Aorta (tissue), 5 donors: ENCODE data around the gene TMEM54. TPM values are rescaled to one million over a fixed set of nuclear protein-coding genes. Genes with fewer than 3 reads are reported as not detected.

Experiments
- ATAC-seq: fragments of 200-7000 bp; cut with Tn5 transposase; one replicate; pipeline ENCODE4 v1.9.1; 2022; ENCODE audit warnings: moderate library complexity; ENCODE audit not compliant: low FRiP score
- DNase-seq, 2 donors: peaks; one replicate each; pipeline ENCODE4 v3.0.0-alpha.2; 2020
- H3K27ac ChIP-seq, 2 donors: one replicate each; pipeline ENCODE4 v1.5.1; 2013; ENCODE audit warnings: low read length in 2 of 2, mild to moderate bottlenecking in 2 of 2, moderate library complexity in 2 of 2, control low read depth in 1 of 2, inconsistent platforms in 1 of 2, low read depth in 1 of 2
- H3K27me3 ChIP-seq, 2 donors: one replicate each; pipeline ENCODE4 v1.6.1; 2013; ENCODE audit warnings: control low read depth in 1 of 2, low read length in 1 of 2, mild to moderate bottlenecking in 1 of 2, moderate library complexity in 1 of 2; ENCODE audit not compliant: insufficient read depth in 2 of 2, control insufficient read depth in 1 of 2
- H3K36me3 ChIP-seq, 2 donors: one replicate each; pipeline ENCODE4 v1.6.1; 2013; ENCODE audit warnings: control low read depth in 1 of 2, low read length in 1 of 2, mild to moderate bottlenecking in 1 of 2; ENCODE audit not compliant: insufficient read depth in 2 of 2, control insufficient read depth in 1 of 2
- H3K4me1 ChIP-seq, 2 donors: one replicate each; pipeline ENCODE4 v1.6.1; 2013; ENCODE audit warnings: low read length in 2 of 2, control low read depth in 1 of 2, mild to moderate bottlenecking in 1 of 2, moderate library complexity in 1 of 2; ENCODE audit not compliant: insufficient read depth in 2 of 2, control insufficient read depth in 1 of 2
- H3K4me3 ChIP-seq, 2 donors: one replicate each; pipeline ENCODE4 v1.5.1; 2013; ENCODE audit warnings: low read length in 2 of 2, control low read depth in 1 of 2, mild to moderate bottlenecking in 1 of 2
- H3K9me3 ChIP-seq: one replicate; pipeline ENCODE4 v1.6.1; 2013; ENCODE audit warnings: mild to moderate bottlenecking, low read length; ENCODE audit not compliant: control insufficient read depth
- WGBS, 2 donors: extraction: QIAGEN DNeasy Blood & Tissue Kit; methylation state at CpG; one replicate each; pipeline ENCODE4 v1.1.7; 2013; 5-methylcytosine and 5-hydroxymethylcytosine counted together
- intact Hi-C, 2 donors: fragments of 100-400 bp; cut with DNase I; formaldehyde crosslinking; loops; one replicate each; pipeline versions ENCODE4 v1.14.2 to v1.15.0; 2022
- long read RNA-seq, 2 donors: library from polyadenylated mRNA; unstranded; transcript quantifications; one replicate each; pipeline ENCODE4 v2.0.0, GENCODE V29; 2020 to 2021
- polyA plus RNA-seq, 2 donors: library from polyadenylated mRNA; stranded (reverse); fragments of 200-250 nt; gene quantifications; one replicate each; pipeline ENCODE4 v1.2.3, GENCODE V29; 2013
- total RNA-seq, 2 donors: library from RNA; stranded (reverse); fragmentation: NEBNext Ultra II Directional; extraction: Animal tissue kit (Norgen Biotek cat#: 25700); gene quantifications; one replicate each; pipeline ENCODE4 v1.2.1, GENCODE V29; 2021
- donor health status: healthy with polysubstance abuse.
- donor health status: Bipolar disorder and iron deficiency.
- donor health status: DM: no; HTN: no; CAD: no.
- donor health status: DM: no; HTN: no; CAD: no.
- donor health status: DM: yes; HTN: yes; CAD: no.

The TMEM54 gene, protein sequence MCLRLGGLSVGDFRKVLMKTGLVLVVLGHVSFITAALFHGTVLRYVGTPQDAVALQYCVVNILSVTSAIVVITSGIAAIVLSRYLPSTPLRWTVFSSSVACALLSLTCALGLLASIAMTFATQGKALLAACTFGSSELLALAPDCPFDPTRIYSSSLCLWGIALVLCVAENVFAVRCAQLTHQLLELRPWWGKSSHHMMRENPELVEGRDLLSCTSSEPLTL
- total RNA-seq = 10 to 100 TPM; 21.1 to 23.8 TPM
- polyA plus RNA-seq = 10 to 100 TPM; 25.3 to 77.5 TPM
- long read RNA-seq, donor 1, partial matches to known transcripts = 0 of 4 reads
- long read RNA-seq, donor 1, other reads (novel, unspliced or antisense) = 0 of 4 reads
- long read RNA-seq, donor 2, transcript TMEM54-202 (6 exons, 999 nt) = major isoform, 19 of 24 reads
- long read RNA-seq, donor 2, partial matches to known transcripts = 4 of 24 reads
- long read RNA-seq, donor 2, other reads (novel, unspliced or antisense) = 1 of 24 reads

DNA sequence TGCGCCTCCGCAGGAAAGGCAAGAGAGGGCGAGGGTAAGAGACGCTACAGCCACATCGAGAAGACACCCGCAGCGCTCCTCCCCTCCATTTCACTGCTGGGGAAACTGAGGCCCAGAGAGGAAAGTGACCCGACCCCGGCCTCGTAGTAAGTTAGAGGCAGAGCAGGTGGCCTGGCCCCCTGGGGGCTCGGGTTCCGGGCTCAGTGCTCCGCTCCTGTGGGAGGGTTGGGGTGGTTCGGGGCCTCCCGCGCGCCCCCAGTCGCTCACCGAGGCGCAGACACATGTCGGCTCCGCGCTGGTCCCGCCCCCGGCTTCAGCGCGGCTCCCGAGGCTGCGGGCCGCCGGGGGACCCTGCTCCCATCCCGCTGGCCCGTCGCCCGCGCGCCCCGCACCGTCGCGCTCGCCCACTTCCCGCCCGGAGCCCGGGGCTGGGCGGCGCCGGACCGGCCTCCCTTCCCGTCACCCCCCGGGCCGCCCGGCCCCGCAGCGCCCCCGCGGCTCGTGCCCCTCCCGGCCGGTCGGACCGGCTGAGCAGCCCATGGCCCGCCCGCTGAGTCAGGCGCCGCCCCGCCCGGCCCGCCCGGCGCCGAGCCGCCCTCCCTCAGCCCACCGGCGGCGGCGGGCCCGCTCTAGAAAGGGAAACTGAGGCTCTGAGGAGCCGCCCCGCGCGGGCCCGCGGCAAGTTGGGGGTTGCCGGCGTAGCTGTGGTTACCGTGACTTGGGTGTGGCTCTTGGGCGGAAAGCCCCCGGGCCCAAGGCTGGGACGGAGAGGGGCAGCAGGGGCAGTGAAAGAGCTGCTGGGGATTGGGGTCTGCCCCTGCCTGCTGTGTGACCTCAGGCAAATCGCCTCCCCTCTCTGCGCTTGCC is at the start of gene TMEM54:
TMEM54 (minus strand) TSS at position 434 of the 867 bp plus-strand sequence; CDS start at position 283, 151 bp downstream.
- H3K27ac ChIP-seq = no peak within 1 kb of the TSS
- DNase-seq = peak; percentile 73 to 87
- H3K9me3 ChIP-seq = no peaks in the 10 kb centered on the region
- H3K4me1 ChIP-seq = no peaks in the 10 kb centered on the region
- ATAC-seq = peak; percentile 76
- no peaks in the 10 kb centered on the region for H3K36me3 ChIP-seq
- peak within 1 kb of the TSS; percentile 58 to 66 for H3K4me3 ChIP-seq
- intact Hi-C loops = no loop called here
- no peaks in the 10 kb centered on the region for H3K27me3 ChIP-seq
- whole genome bisulfite sequencing, 2 donors = 1 to 3% methylated on average over 35 to 92 of the region's 92 CpGs

DNA sequence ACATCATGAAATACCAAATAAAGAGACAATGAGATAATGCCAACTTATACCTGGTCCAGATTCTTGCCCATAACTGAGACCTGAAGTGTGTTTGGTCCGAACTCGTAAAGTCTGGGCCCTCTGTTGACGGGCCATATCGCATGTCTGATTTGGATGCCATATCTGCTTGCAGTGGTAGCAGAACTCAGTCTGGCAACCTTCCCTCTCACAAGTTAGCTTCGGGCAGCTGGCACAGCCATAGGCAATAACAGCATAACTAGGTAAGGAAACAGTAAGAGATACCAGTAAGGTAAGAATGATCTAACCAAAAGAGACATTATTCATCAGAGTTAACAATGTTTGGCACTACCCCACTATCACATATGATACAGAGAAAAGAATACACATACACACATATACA is 48.3 kb upstream of the TMEM54 start:
- no peak overlapping the region for H3K27ac ChIP-seq
- DNase-seq = no peak
- H3K9me3 ChIP-seq = no peaks in the 10 kb centered on the region
- 6 to 9% methylated on average over 5 of the region's 5 CpGs for WGBS, 2 donors
- peaks cover 5 to 10% of the 10 kb centered on the region in 2 donors for H3K4me1 ChIP-seq
- ATAC-seq = no peak
- no peaks in the 10 kb centered on the region for H3K36me3 ChIP-seq
- intact Hi-C loops = loop anchor here in 1 of 2 donors (5.0 kb wide), 1 partner anchor 38 kb away; no protein-coding TSS in a partner anchor
- no peaks in the 10 kb centered on the region for H3K27me3 ChIP-seq
- H3K4me3 ChIP-seq = no peak overlapping the region

DNA sequence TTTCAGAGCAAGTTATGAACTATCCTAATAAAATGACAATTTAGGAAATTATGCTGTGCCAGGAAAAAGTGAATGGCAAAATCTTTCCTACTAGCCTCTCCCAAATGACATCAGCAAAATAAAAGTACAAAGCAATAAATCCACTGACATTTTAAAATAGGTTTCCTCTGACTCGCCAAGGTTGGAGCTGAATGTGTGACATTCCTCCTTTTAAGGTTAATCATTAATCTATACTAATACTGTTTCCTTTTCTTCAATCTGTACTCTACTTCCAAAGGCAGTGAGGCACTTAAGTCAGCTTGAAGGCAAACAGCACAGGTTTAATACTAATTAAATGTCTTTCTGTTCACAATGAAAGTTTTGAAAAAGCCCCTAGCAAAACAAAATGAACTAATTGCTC is 47.7 kb upstream of the TMEM54 start:
- WGBS, 2 donors = 4 to 6% methylated on average over 1 of the region's 1 CpG
- peaks cover 0 to 3% of the 10 kb centered on the region in 2 donors for H3K36me3 ChIP-seq
- H3K27ac ChIP-seq = no peak overlapping the region
- H3K9me3 ChIP-seq = no peaks in the 10 kb centered on the region
- ATAC-seq (peak; percentile 52), DNase-seq (no peak)
- intact Hi-C loops = loop anchor here in 1 of 2 donors (5.0 kb wide), 1 partner anchor 38 kb away; no protein-coding TSS in a partner anchor
- peaks cover 6 to 10% of the 10 kb centered on the region in 2 donors for H3K4me1 ChIP-seq
- no peaks in the 10 kb centered on the region for H3K27me3 ChIP-seq
- no peak overlapping the region for H3K4me3 ChIP-seq

DNA sequence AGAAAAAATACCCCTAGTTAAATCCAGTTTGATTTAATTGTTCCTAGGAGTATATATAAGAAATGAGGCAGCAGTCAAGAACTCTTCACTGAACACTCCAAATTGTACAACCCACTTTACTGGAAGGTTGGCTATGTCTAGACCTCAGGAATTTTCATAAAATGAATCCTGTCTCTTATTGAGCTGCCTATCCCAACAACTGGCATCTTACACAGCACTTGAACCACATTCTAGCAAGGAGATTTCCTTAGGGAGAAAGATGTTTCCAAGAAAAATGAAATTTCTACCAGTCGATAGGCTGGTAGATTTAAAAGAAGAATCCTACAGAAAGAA is 47.2 kb upstream of the TMEM54 start:
- no peaks in the 10 kb centered on the region for H3K9me3 ChIP-seq
- no peak overlapping the region for H3K4me3 ChIP-seq
- no peak for ATAC-seq
- DNase-seq = no peak
- WGBS, 2 donors = 7 to 8% methylated on average over 1 of the region's 1 CpG
- no peaks in the 10 kb centered on the region for H3K27me3 ChIP-seq
- H3K27ac ChIP-seq = peak overlapping the region in 1 of 2 donors; percentile 28
- intact Hi-C loops = loop anchor here in 1 of 2 donors (5.0 kb wide), 1 partner anchor 39 kb away; no protein-coding TSS in a partner anchor
- H3K4me1 ChIP-seq = peaks cover 6 to 10% of the 10 kb centered on the region in 2 donors
- peaks cover 0 to 3% of the 10 kb centered on the region in 2 donors for H3K36me3 ChIP-seq

DNA sequence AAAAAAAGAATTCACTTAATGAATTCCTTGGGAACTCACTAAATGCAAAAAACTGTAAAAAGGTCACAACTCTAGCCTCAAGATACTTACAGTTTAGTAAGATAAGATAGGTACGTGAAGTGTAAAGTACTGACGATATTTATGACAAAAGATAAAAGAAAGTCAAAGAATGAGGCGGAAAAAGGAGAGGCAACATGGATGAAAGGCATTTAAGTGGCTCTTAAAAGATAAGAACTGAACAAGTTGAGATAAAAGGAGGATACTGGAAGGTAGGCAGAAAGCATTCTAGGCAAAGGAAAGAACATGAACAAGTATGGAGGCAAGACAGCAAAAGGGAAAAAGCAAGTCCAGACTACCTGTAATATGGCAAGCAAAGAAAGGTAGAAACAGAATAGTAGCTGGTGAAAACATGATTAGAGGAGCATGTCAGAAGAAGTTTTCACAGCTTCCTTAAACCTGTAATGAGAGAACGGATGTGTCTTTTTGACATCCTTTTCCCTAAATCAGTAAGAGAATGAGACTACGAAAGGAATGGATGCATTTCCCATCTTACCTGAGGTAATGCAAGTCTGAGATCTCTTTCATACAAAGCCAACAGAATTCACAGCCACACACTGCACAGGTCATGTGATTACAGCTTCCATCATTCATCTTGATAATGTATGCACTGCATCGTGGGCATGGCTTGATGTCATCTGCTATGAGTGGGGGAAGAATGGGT is 46.6 kb upstream of the TMEM54 start:
- H3K4me1 ChIP-seq = peaks cover 6 to 10% of the 10 kb centered on the region in 2 donors
- H3K36me3 ChIP-seq = peaks cover 0 to 3% of the 10 kb centered on the region in 2 donors
- H3K4me3 ChIP-seq = no peak overlapping the region
- H3K27me3 ChIP-seq = no peaks in the 10 kb centered on the region
- H3K9me3 ChIP-seq = no peaks in the 10 kb centered on the region
- intact Hi-C loops = loop anchor here in 1 of 2 donors (2.0 to 5.0 kb wide), 2 partner anchors 17 to 39 kb away; partner anchors contain the start of gene RNF19B
- DNase-seq = no peak
- ATAC-seq = no peak
- 79% methylated on average over 6 of the region's 6 CpGs for WGBS, 2 donors
- peak overlapping the region; percentile 28 for H3K27ac ChIP-seq

DNA sequence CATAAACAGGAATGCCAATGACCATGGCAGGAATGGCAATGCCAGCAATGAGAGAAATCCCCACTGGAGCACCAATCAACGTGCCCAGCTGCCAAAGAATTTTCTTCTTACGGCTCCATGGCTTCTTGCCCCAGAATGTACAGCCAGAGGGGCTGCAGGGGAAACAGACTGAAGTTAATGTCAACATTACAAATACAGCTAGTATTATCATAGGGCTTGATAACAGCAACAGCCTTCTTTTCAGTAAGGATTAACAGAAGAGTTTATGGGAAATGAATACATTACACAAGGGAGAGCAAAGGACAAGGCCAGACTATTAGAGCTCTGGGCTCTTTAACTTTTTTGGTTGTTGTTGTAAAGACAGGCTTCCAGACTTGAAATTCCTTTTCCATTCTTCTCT is 45.2 kb upstream of the TMEM54 start:
- H3K4me3 ChIP-seq = no peak overlapping the region
- peak overlapping the region; percentile 76 to 89 for H3K27ac ChIP-seq
- H3K27me3 ChIP-seq = no peaks in the 10 kb centered on the region
- ATAC-seq (peak; percentile 32), DNase-seq (no peak)
- intact Hi-C loops = loop anchor here in 1 of 2 donors (2.0 to 5.0 kb wide), 2 partner anchors 18 to 41 kb away; partner anchors contain the start of gene RNF19B
- H3K9me3 ChIP-seq = no peaks in the 10 kb centered on the region
- peaks cover 6 to 10% of the 10 kb centered on the region in 2 donors for H3K4me1 ChIP-seq
- peaks cover 3 to 4% of the 10 kb centered on the region in 2 donors for H3K36me3 ChIP-seq
- WGBS, 2 donors = 3 to 4% methylated on average over 2 of the region's 2 CpGs

DNA sequence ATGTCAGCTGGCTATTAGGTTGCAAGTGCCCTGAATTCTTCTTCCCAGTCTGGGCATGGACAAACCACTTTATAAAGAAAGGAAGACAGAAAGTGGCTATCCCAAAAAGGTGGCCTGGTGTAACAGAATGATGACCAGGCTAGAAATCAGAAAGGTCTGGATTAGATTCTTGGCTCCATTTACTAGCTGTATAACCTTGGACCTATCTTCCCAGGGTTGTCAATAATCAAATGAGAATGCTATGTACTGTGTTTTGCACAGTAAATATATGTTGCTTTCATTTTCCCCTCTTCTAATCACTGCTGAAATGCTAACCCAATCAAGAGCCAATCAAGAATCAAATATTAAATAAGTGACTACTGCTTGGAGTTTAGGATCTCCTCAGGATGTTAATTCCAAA is 43.0 kb upstream of the TMEM54 start:
- intact Hi-C loops = no loop called here
- peaks cover 3 to 7% of the 10 kb centered on the region in 2 donors for H3K36me3 ChIP-seq
- no peaks in the 10 kb centered on the region for H3K27me3 ChIP-seq
- DNase-seq (no peak), ATAC-seq (no peak)
- H3K4me1 ChIP-seq = peaks cover 6 to 10% of the 10 kb centered on the region in 2 donors
- no peaks in the 10 kb centered on the region for H3K9me3 ChIP-seq
- H3K4me3 ChIP-seq = no peak overlapping the region
- H3K27ac ChIP-seq = no peak overlapping the region
